OCI-LY7 (cell line): ENCODE results near the gene CIC.

Experiments used
- EZH2phosphoT487 ChIP-seq: fragments of 200-600 bp; sonication (generic); IDR thresholded peaks from 2 replicates; pipeline ENCODE4 v1.6.1; 2018; ENCODE audit warnings: low read depth, borderline replicate concordance, mild to moderate bottlenecking, mixed run types, antibody characterized with exemption, low read length, moderate library complexity, mixed read lengths
- TF ChIP-seq, protein P1 (sequence below): fragments of 200-600 bp; sonication (generic); conservative IDR thresholded peaks from 2 replicates; pipeline ENCODE4 v1.5.1; 2014; ENCODE audit warnings: mild to moderate bottlenecking, antibody characterized with exemption, low read length, moderate library complexity, mixed read lengths

DNA sequence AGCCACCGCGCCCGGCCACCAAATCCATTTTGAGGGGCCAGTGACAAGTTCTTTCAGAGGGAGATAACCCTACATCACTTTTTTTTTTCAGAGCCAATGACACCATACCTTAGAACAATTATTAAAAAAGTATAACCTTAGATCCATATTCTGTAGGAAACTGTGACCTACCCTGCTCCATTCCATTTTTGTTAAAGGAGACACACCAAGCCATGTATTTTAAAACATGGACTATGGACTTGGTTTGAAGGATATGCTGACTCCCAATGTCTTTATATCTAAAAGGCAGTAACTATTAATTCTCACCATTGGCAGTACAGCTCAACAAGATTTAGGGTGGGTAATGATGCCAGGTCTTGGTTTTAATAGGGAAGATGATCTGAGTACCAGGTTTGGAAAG, 27.8 kb upstream of the CIC start:
- TF ChIP-seq, protein P1, sequence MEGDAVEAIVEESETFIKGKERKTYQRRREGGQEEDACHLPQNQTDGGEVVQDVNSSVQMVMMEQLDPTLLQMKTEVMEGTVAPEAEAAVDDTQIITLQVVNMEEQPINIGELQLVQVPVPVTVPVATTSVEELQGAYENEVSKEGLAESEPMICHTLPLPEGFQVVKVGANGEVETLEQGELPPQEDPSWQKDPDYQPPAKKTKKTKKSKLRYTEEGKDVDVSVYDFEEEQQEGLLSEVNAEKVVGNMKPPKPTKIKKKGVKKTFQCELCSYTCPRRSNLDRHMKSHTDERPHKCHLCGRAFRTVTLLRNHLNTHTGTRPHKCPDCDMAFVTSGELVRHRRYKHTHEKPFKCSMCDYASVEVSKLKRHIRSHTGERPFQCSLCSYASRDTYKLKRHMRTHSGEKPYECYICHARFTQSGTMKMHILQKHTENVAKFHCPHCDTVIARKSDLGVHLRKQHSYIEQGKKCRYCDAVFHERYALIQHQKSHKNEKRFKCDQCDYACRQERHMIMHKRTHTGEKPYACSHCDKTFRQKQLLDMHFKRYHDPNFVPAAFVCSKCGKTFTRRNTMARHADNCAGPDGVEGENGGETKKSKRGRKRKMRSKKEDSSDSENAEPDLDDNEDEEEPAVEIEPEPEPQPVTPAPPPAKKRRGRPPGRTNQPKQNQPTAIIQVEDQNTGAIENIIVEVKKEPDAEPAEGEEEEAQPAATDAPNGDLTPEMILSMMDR, result no peak
- no peak for TF ChIP-seq EZH2phosphoT487
